Measurements from ENCODE around the gene MYH7.

- TF ChIP-seq CTCF (IDR thresholded peaks at IDR 0.05), result no peak
- TF ChIP-seq POLR2A (IDR thresholded peaks at IDR 0.05), result no peak
- TF ChIP-seq POLR2AphosphoS5 (IDR thresholded peaks at IDR 0.05), result no peak
- TF ChIP-seq EP300 (IDR thresholded peaks at IDR 0.05), result no peak
These were observed 69.0 kb downstream of the MYH7 start for GRCh38 chr14:23366426-23366921.
